ENCODE measurements around the gene HIC1. TPM values are rescaled to one million over a fixed set of nuclear protein-coding genes. Genes with fewer than 3 reads are reported as not detected.

Gene HIC1
- polyA plus RNA-seq, 1 of the 3 experiments (the other 2 are of a cell fraction): 6.4 TPM

DNA sequence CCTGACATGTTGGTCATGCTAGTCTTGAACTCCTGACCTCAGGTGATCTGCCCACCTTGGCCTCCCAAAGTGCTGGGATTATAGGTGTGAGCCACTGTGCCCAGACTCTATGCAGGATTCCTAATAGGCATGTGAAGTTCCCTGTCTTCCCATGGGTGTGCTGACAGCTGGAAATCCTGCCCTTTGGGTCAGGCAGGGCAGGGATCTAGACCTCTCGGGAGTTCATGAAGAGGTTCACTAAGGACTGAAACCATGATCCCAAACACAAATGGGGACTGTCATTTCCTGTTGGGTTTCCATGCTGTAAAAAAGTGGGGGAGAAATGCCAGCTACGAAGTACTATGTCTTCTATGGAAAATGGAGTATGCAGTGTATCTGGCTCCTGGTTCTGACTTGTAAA lies 52.1 kb downstream of the HIC1 start:
- H3K36me3 ChIP-seq (replicated peaks in 1 of 2; ENCODE audit: control insufficient read depth in 1 of 2, insufficient read depth in 2 of 2, low read length in 1 of 2): peaks cover 0 to 3% of the 10 kb centered on the region in 2 experiments
- WGBS (ENCODE audit: low lambda C conversion rate): 100% methylated on average over 2 of the region's 2 CpGs
- CTCF ChIA-PET: interaction anchor here (1.2 to 2.0 kb wide), 6 partner anchors 12 to 246 kb away, joined by 3 to 10 read pairs (median 5); partner anchors contain the start of gene HIC1

DNA sequence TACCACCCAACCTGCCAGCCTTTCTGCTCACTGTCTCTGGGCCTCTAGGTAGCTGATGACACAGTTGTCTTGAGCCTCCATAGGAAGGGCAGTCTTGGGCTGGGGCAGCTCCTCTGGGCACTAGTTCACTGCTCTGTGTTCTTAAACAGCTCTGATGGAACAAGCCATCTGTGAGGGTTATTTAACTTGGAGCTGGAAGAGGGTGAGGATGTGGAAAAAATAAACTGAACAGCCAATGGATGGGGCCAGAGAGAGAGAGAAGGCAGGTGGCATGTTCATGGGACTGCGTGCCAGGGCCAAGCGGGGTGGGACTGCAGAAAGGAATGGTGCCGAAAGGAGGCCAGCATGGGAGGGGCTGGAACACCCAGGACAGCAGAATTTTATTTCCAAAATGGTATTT lies 52.6 kb downstream of the HIC1 start:
- Histone ChIP-seq H3K9me3 (no peaks in the 10 kb centered on the region), H3K79me2 (ENCODE audit: insufficient read depth) (peaks cover 4% of the 10 kb centered on the region; the same call in 1 of the 2 replicates), H3K27ac (ENCODE audit: low read depth in 2 of 2, low read length in 1 of 2) (no peak overlapping the region), H3K4me2 (no peak overlapping the region), H3K27me3 (ENCODE audit: insufficient read depth) (no peaks in the 10 kb centered on the region), H3K9ac (no peak overlapping the region), H3K9me2 (no peaks in the 10 kb centered on the region), H3F3A (replicated peaks; ENCODE audit: insufficient read depth) (peaks cover 11% of the 10 kb centered on the region), H3K4me3 (ENCODE audit: low read depth in 2 of 2, low read length in 1 of 2) (no peak overlapping the region), H2AFZ (ENCODE audit: low read depth) (no peak overlapping the region), H3K4me1 (ENCODE audit: control insufficient read depth in 1 of 2, insufficient read depth in 2 of 2, low read depth in 1 of 2, low read length in 1 of 2) (peaks cover 11 to 22% of the 10 kb centered on the region in 2 experiments; a peak in 2 of 4 replicates), H3K36me3 (replicated peaks in 1 of 2; ENCODE audit: control insufficient read depth in 1 of 2, insufficient read depth in 2 of 2, low read length in 1 of 2) (peaks cover 0 to 3% of the 10 kb centered on the region in 2 experiments), H4K20me1 (ENCODE audit: insufficient read depth) (no peaks in the 10 kb centered on the region)
- TF ChIP-seq, protein P1, sequence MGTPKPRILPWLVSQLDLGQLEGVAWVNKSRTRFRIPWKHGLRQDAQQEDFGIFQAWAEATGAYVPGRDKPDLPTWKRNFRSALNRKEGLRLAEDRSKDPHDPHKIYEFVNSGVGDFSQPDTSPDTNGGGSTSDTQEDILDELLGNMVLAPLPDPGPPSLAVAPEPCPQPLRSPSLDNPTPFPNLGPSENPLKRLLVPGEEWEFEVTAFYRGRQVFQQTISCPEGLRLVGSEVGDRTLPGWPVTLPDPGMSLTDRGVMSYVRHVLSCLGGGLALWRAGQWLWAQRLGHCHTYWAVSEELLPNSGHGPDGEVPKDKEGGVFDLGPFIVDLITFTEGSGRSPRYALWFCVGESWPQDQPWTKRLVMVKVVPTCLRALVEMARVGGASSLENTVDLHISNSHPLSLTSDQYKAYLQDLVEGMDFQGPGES (IDR thresholded peaks at IDR 0.05; ENCODE audit: low read depth, low read length): no peak
- POLR2A ChIA-PET: no interaction called here
- 96% methylated on average over 3 of the region's 3 CpGs for WGBS (ENCODE audit: low lambda C conversion rate)
- no peak for DNase-seq
- CTCF ChIA-PET: interaction anchor here (0.6 to 2.0 kb wide), 7 partner anchors 13 to 245 kb away, joined by 3 to 7 read pairs (median 3); no protein-coding TSS in a partner anchor

More for the DNA sequence above, 52.1 kb downstream of the HIC1 start:
- no peak overlapping the region for H3K27ac ChIP-seq (ENCODE audit: low read depth in 2 of 2, low read length in 1 of 2)
- peaks cover 12% of the 10 kb centered on the region for H3F3A ChIP-seq (replicated peaks; ENCODE audit: insufficient read depth)
- H3K4me1 ChIP-seq (ENCODE audit: control insufficient read depth in 1 of 2, insufficient read depth in 2 of 2, low read depth in 1 of 2, low read length in 1 of 2): peaks cover 11 to 22% of the 10 kb centered on the region in 2 experiments; a peak in 2 of 4 replicates
- POLR2A ChIA-PET: no interaction called here
- no peak overlapping the region for H3K4me2 ChIP-seq
- no peak overlapping the region for H2AFZ ChIP-seq (ENCODE audit: low read depth)
- TF ChIP-seq FOXJ3 (CRISPR knock-in tag; IDR thresholded peaks at IDR 0.05): no peak
- TF ChIP-seq RAD21 (IDR thresholded peaks at IDR 0.05; ENCODE audit: low read length): no peak
- TF ChIP-seq FOXM1 (IDR thresholded peaks at IDR 0.05; ENCODE audit: low read depth): no peak
- no peak for TF ChIP-seq EZH2phosphoT487 (IDR thresholded peaks at IDR 0.05; ENCODE audit: borderline replicate concordance, low read depth)
- TF ChIP-seq TCF12 (IDR thresholded peaks at IDR 0.05): no peak
- TF ChIP-seq, protein P2, sequence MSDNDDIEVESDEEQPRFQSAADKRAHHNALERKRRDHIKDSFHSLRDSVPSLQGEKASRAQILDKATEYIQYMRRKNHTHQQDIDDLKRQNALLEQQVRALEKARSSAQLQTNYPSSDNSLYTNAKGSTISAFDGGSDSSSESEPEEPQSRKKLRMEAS (IDR thresholded peaks at IDR 0.05; ENCODE audit: low read depth): no peak
- H3K9me2 ChIP-seq: no peaks in the 10 kb centered on the region
- DNase-seq: no peak
- no peaks in the 10 kb centered on the region for H3K27me3 ChIP-seq (ENCODE audit: insufficient read depth)
- H3K9ac ChIP-seq: no peak overlapping the region
- H3K79me2 ChIP-seq (ENCODE audit: insufficient read depth): peaks cover 4% of the 10 kb centered on the region; the same call in 1 of the 2 replicates
- no peak overlapping the region for H3K4me3 ChIP-seq (ENCODE audit: low read depth in 2 of 2, low read length in 1 of 2)
- H4K20me1 ChIP-seq (ENCODE audit: insufficient read depth): no peaks in the 10 kb centered on the region
- H3K9me3 ChIP-seq: no peaks in the 10 kb centered on the region

DNA sequence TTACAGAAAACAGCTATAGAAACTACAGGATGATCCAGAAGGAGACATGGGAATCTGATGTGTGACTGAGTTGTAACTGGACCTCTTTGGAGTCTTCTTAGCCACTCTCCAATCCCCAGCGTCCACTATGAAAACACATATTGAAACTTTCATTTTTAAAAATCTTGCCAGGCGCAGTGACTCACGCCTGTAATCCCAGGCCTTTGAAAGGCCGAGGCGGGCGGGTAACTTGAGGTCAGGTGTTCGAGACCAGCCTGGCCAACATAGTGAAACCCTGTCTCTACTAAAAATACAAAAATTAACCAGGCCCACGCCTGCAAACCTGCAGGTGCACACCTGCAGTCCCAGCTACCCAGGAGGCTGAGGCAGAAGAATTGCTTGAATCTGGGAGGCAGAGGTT lies 53.3 kb downstream of the HIC1 start:
- no peaks in the 10 kb centered on the region for H3K9me3 ChIP-seq
- H3K4me2 ChIP-seq: no peak overlapping the region
- H4K20me1 ChIP-seq (ENCODE audit: insufficient read depth): no peaks in the 10 kb centered on the region
- H3K9me2 ChIP-seq: no peaks in the 10 kb centered on the region
- H3K27me3 ChIP-seq (ENCODE audit: insufficient read depth): no peaks in the 10 kb centered on the region
- peaks cover 9 to 21% of the 10 kb centered on the region in 2 experiments; a peak in 2 of 4 replicates for H3K4me1 ChIP-seq (ENCODE audit: control insufficient read depth in 1 of 2, insufficient read depth in 2 of 2, low read depth in 1 of 2, low read length in 1 of 2)
- no peak overlapping the region for H3K27ac ChIP-seq (ENCODE audit: low read depth in 2 of 2, low read length in 1 of 2)
- no peak overlapping the region for H3K9ac ChIP-seq
- peaks cover 4% of the 10 kb centered on the region; the same call in 1 of the 2 replicates for H3K79me2 ChIP-seq (ENCODE audit: insufficient read depth)
- WGBS (ENCODE audit: low lambda C conversion rate): 96% methylated on average over 8 of the region's 8 CpGs
- H3F3A ChIP-seq (replicated peaks; ENCODE audit: insufficient read depth): peaks cover 6% of the 10 kb centered on the region
- DNase-seq: no peak
- no peak overlapping the region for H2AFZ ChIP-seq (ENCODE audit: low read depth)
- H3K4me3 ChIP-seq (ENCODE audit: low read depth in 2 of 2, low read length in 1 of 2): no peak overlapping the region
- H3K36me3 ChIP-seq (replicated peaks in 1 of 2; ENCODE audit: control insufficient read depth in 1 of 2, insufficient read depth in 2 of 2, low read length in 1 of 2): peaks cover 0 to 3% of the 10 kb centered on the region in 2 experiments
- CTCF ChIA-PET: interaction anchor here (1.2 to 2.0 kb wide), 5 partner anchors 13 to 245 kb away, joined by 3 to 7 read pairs (median 3); no protein-coding TSS in a partner anchor
- POLR2A ChIA-PET: no interaction called here
- no peak for TF ChIP-seq RFX5 (IDR thresholded peaks at IDR 0.05; ENCODE audit: low read length)
- no peak for TF ChIP-seq FOXM1 (IDR thresholded peaks at IDR 0.05; ENCODE audit: low read depth)
- no peak for TF ChIP-seq JUND (IDR thresholded peaks at IDR 0.05)
- no peak for TF ChIP-seq RAD21 (IDR thresholded peaks at IDR 0.05; ENCODE audit: low read length)
- TF ChIP-seq, protein P3, sequence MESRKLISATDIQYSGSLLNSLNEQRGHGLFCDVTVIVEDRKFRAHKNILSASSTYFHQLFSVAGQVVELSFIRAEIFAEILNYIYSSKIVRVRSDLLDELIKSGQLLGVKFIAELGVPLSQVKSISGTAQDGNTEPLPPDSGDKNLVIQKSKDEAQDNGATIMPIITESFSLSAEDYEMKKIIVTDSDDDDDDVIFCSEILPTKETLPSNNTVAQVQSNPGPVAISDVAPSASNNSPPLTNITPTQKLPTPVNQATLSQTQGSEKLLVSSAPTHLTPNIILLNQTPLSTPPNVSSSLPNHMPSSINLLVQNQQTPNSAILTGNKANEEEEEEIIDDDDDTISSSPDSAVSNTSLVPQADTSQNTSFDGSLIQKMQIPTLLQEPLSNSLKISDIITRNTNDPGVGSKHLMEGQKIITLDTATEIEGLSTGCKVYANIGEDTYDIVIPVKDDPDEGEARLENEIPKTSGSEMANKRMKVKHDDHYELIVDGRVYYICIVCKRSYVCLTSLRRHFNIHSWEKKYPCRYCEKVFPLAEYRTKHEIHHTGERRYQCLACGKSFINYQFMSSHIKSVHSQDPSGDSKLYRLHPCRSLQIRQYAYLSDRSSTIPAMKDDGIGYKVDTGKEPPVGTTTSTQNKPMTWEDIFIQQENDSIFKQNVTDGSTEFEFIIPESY (IDR thresholded peaks at IDR 0.05; ENCODE audit: borderline replicate concordance, low read depth): no peak
- TF ChIP-seq, protein P4, sequence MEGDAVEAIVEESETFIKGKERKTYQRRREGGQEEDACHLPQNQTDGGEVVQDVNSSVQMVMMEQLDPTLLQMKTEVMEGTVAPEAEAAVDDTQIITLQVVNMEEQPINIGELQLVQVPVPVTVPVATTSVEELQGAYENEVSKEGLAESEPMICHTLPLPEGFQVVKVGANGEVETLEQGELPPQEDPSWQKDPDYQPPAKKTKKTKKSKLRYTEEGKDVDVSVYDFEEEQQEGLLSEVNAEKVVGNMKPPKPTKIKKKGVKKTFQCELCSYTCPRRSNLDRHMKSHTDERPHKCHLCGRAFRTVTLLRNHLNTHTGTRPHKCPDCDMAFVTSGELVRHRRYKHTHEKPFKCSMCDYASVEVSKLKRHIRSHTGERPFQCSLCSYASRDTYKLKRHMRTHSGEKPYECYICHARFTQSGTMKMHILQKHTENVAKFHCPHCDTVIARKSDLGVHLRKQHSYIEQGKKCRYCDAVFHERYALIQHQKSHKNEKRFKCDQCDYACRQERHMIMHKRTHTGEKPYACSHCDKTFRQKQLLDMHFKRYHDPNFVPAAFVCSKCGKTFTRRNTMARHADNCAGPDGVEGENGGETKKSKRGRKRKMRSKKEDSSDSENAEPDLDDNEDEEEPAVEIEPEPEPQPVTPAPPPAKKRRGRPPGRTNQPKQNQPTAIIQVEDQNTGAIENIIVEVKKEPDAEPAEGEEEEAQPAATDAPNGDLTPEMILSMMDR (IDR thresholded peaks at IDR 0.05): no peak
- TF ChIP-seq, protein P1 (IDR thresholded peaks at IDR 0.05; ENCODE audit: low read depth, low read length): no peak
- TF ChIP-seq RXRA (IDR thresholded peaks at IDR 0.05; ENCODE audit: borderline replicate concordance, low read depth): no peak
- TF ChIP-seq, protein P2 (IDR thresholded peaks at IDR 0.05; ENCODE audit: low read depth): no peak
- no peak for TF ChIP-seq TAF1 (IDR thresholded peaks at IDR 0.05; ENCODE audit: borderline replicate concordance, low read depth, low read length)

All from SK-N-SH (cell line).